ENCODE measurements around the gene ANAPC2. TPM values are rescaled to one million over a fixed set of nuclear protein-coding genes. Genes with fewer than 3 reads are reported as not detected.

Gene ANAPC2
- total and polyA plus RNA-seq, 4 donors = 9.3 to 32.6 (median 19.6) TPM

DNA sequence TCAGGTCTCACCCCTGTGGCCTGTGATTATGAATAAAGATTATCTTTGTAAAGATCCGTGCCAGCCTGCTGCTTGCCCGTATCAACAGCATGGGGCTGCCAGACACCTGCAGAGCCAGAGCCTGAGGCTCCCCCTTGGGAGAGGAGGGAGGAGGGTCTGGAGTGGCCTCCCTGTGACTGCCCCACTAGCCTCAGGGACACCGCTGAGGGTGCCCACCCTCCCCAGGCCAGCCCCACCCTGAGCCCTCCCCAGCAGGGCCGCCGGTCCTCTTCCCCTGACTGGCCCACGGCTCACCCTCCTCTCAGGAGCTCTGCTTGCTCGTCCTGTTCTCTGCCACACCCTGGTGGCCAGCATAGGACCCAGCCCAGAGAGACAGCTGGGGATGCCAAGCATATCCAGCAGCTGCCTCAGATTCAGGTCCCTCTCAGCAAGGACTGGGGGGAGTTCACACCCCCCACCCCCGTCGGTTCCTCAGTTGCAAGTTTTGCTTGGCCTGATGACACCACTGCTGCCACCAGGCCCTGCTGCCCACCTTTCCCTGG is 2.0 kb upstream of the ANAPC2 start:
- Histone ChIP-seq H3K27ac (ENCODE audit: low read depth in 1 of 2, low read length in 2 of 2) (no peak overlapping the region), H3K4me1 (ENCODE audit: control insufficient read depth in 4 of 4, insufficient read depth in 4 of 4, low read length in 3 of 4) (peaks cover 32 to 67% (median 53%) of the 10 kb centered on the region in 4 donors), H3K9me3 (ENCODE audit: control insufficient read depth in 4 of 4, low read length in 3 of 4) (no peaks in the 10 kb centered on the region), H3K4me3 (ENCODE audit: low read depth in 1 of 3, low read length in 3 of 3) (no peak overlapping the region), H3K9ac (ENCODE audit: low read depth in 1 of 2, low read length in 2 of 2) (no peak overlapping the region), H3K36me3 (ENCODE audit: control insufficient read depth in 4 of 4, insufficient read depth in 3 of 4, low read depth in 1 of 4, low read length in 3 of 4) (peaks cover 3 to 24% (median 6%) of the 10 kb centered on the region in 4 donors), H3K27me3 (ENCODE audit: control insufficient read depth in 4 of 4, insufficient read depth in 4 of 4, low read length in 3 of 4) (no peaks in the 10 kb centered on the region)
- 77% methylated on average over 9 of the region's 9 CpGs for WGBS
- DNase-seq (ENCODE audit: low spot score) = no peak
- no peak for TF ChIP-seq RXRA (IDR thresholded peaks at IDR 0.05)
- peak in 1 of 2 donors; percentile 18 for TF ChIP-seq RAD21 (IDR thresholded peaks at IDR 0.05)

- H3K9ac ChIP-seq (ENCODE audit: low read depth in 1 of 2, low read length in 2 of 2) = peak overlapping the region in 1 of 2 donors; percentile 34
- H3K9me3 ChIP-seq (ENCODE audit: control insufficient read depth in 4 of 4, low read length in 3 of 4) = no peaks in the 10 kb centered on the region
- peak overlapping the region; percentile 90 to 92 for H3K27ac ChIP-seq (ENCODE audit: low read depth in 1 of 2, low read length in 2 of 2)
- peak overlapping the region; percentile 74 to 92 (median 86) for H3K4me3 ChIP-seq (ENCODE audit: low read depth in 1 of 3, low read length in 3 of 3)
- H3K4me1 ChIP-seq (ENCODE audit: control insufficient read depth in 4 of 4, insufficient read depth in 4 of 4, low read length in 3 of 4) = peaks cover 24 to 59% (median 45%) of the 10 kb centered on the region in 4 donors
- no peak for DNase-seq (ENCODE audit: low spot score)
- 32% methylated on average over 23 of the region's 23 CpGs for WGBS
- no peak for TF ChIP-seq GABPA (IDR thresholded peaks at IDR 0.05 in 1 of 2, conservative IDR thresholded peaks at IDR 0.05 in 1 of 2)
- peak; percentile 80 for TF ChIP-seq REST (IDR thresholded peaks at IDR 0.05)
- H3K36me3 ChIP-seq (ENCODE audit: control insufficient read depth in 4 of 4, insufficient read depth in 3 of 4, low read depth in 1 of 4, low read length in 3 of 4) = peaks cover 3 to 29% (median 6%) of the 10 kb centered on the region in 4 donors
- no peaks in the 10 kb centered on the region for H3K27me3 ChIP-seq (ENCODE audit: control insufficient read depth in 4 of 4, insufficient read depth in 4 of 4, low read length in 3 of 4)
Measured at GRCh38 chr9:137189297-137190295, 1.2 kb upstream of the ANAPC2 start.

DNA sequence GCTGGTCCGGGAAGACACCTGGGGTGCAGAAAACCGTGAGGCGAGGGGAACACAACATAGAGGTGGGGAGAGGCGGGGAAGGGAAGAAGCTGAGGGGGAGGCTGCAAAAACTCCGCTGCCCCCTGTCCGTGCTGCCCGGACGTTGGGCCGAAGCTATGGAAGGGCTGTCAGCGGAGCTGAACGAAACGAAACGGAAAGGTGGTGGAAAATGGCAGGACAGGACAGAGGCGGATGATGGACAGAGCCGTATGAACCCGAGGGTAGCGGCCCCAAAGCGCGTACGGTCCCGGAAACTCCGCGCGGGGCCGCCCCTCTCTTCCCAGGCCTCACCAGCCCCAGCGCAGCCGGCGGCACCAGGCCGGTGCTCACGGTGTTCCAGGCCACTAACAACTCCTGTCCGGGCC is 272 bp downstream of the ANAPC2 start:
- Histone ChIP-seq H3K9ac (ENCODE audit: low read depth in 1 of 2, low read length in 2 of 2) (peak overlapping the region; percentile 64 to 76), H3K36me3 (ENCODE audit: control insufficient read depth in 4 of 4, insufficient read depth in 3 of 4, low read depth in 1 of 4, low read length in 3 of 4) (peaks cover 9 to 44% (median 11%) of the 10 kb centered on the region in 4 donors), H3K27me3 (ENCODE audit: control insufficient read depth in 4 of 4, insufficient read depth in 4 of 4, low read length in 3 of 4) (no peaks in the 10 kb centered on the region), H3K27ac (ENCODE audit: low read depth in 1 of 2, low read length in 2 of 2) (peak overlapping the region; percentile 90 to 92), H3K4me3 (ENCODE audit: low read depth in 1 of 3, low read length in 3 of 3) (peak overlapping the region; percentile 74 to 92 (median 86)), H3K9me3 (ENCODE audit: control insufficient read depth in 4 of 4, low read length in 3 of 4) (no peaks in the 10 kb centered on the region), H3K4me1 (ENCODE audit: control insufficient read depth in 4 of 4, insufficient read depth in 4 of 4, low read length in 3 of 4) (peaks cover 19 to 50% (median 40%) of the 10 kb centered on the region in 4 donors)
- no peak for TF ChIP-seq ZBTB33 (IDR thresholded peaks at IDR 0.05)
- TF ChIP-seq HNF4A (conservative IDR thresholded peaks at IDR 0.05) = no peak
- TF ChIP-seq RAD21 (IDR thresholded peaks at IDR 0.05) = no peak
- no peak for TF ChIP-seq TAF1 (conservative IDR thresholded peaks at IDR 0.05)
- no peak for TF ChIP-seq MAX (IDR thresholded peaks at IDR 0.05)
- TF ChIP-seq EGR1 (IDR thresholded peaks at IDR 0.05; ENCODE audit: low read depth in 2 of 2) = no peak
- 0% methylated on average over 31 of the region's 31 CpGs for WGBS
- no peak for DNase-seq (ENCODE audit: low spot score)
